HG03039 (cell line): ENCODE results near the gene CEP85.
"Not testable (repeated sequence)": the region's sequence is repeated elsewhere in the genome, so short reads cannot be mapped to it uniquely, and the experiment has no call there.

Experiments
- ATAC-seq: cut with Tn5 transposase; IDR thresholded peaks from one replicate; pipeline ENCODE4 v1.9.1; 2021; ENCODE audit warnings: mild to moderate bottlenecking, moderate library complexity; ENCODE audit not compliant: unreplicated experiment

The CEP85 gene

DNA sequence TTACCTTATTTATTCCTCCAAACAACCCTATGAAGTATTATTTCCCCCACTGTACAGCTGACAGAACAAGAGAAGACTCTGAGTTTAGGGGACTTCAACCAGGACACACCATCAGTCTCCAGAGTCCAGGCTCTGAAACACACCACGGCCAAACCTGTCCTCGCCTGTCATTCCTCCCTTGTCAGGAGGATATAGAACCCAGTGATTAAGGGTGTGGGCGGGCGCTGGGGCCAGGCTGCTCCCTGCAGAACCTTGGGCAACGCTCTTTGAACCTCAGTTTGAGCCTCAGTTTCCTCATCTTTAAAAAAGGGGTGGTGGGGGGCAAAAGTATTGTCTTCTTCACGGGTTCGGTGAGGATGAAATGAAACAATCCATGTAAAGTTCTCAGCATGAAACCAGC, 9.4 kb upstream of the CEP85 start:
- no peak for ATAC-seq

DNA sequence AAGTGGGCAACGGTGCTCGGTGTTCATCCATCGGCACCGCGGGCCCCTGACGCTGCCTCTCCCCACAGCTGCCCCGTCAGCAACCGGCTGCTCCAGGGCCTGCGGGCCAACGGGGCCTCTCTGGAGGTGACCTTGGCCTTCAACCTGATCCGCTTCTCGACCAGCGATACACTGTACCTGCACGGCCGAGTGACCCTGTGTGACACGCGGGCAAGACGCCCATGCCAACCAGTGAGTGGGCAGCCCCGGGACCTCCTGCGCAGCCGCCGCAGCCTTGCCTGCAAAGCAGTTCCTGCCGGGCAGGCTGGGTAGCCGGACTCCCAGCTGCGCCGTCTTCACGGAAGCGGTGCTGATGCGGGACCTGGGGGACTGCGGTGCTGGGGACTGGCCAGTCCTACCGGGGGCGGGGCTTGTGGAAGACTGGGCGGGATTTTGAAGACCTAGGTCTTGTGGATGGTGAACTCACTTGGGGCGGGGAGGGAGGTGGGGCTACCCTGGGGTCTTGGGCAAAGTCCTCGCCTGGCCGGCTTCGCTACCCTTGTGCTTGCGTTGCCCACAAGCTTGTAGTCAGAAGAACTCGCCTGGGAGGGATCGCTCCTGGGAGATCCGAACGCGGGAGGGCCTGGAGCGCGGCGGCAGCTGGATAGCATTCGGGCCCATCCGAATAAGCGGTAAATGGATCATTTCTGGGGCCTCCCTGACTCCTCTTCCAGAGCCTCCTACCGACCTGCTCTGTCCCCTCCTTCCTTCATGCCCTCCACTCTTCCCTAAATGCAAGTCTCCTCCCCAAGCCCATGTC, 8.8 kb upstream of the CEP85 start:
- no peak for ATAC-seq

DNA sequence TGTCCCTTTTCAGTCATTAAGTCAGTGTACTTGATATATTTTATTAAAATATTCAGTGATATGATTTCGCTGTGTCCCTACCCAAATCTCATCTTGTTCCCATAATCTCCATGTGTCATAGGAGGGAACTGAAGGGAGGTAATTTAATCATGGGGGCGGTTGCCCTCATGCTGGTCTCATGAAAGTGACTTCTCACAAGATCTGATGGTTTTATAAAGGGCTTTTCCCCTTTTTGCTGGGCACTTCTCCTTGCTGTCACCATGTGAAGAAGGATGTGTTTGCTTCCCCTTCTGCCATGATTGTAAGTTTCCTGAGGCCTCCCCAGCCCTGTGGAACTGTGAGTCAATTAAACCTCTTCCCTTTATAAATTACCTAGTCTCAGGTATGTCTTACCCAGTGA, 3.3 kb upstream of the CEP85 start:
- ATAC-seq = not testable (repeated sequence)

DNA sequence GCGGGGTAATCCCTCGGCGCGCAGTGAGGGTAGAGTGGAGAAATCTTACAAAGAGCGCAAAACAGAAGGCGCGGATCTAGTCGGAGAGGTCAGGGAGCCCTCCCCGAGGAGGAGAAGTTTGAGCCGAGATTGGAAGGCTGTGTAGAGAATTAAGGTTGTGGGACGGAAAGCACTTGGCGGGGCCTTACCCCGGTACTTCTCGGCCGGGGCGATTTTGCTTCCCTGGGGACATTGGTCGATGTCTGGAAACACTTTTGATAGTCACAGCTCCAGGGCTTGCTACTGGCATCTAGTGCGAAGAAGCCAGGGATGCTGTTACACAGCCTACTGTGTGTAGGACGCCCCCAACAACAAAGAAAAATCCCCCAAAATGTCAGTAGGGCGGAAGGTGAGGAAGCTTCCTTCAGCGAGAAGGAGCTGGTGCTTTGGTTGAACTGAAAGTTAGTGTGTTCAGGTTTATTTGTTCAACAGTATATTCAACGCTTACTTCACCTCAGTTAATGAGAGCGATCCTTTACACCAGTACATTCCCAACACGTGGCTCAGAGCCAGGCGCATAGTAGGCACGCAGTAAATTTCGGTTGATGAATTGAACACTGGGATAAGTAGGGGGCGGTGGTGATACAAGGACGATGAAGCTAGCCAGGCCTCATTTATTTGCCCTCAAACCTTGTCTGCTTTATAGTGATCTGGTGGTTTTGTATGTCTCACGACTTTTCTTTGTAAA, 807 bp downstream of the CEP85 start:
- ATAC-seq = peak; percentile 5

DNA sequence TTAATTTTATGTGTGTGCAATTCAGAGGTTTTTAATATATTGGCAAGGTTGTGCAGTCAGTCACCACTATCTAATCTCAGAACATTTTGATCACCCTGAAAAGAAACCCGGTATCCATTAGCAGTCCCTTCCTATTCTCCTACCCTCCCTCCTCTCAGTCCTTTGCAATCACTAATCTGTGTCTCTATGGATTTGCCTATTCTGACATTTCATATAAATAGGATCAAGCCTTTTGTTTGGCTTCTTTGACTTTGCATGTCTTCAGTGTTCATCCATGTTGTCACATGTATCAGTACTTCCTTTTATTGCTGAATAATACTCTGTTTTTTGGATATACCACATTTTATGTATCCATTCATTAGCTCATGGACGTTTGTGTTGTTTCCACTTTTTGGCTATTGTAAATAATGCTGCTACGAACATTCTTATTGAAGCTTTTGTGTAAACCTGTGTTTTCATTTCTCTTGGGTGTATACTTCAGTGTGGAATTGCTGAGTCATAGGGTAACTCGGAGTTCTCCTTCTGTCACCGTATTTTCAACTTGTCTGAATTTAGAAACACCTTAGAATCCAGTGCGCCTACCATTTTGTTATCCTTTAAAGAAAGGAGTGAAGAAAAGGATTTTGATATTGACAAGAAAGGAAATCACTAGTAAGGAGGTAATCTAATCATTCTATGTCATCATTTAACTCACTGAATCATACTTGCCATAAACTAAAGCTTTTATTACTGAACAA, 3.4 kb downstream of the CEP85 start:
- no peak for ATAC-seq

DNA sequence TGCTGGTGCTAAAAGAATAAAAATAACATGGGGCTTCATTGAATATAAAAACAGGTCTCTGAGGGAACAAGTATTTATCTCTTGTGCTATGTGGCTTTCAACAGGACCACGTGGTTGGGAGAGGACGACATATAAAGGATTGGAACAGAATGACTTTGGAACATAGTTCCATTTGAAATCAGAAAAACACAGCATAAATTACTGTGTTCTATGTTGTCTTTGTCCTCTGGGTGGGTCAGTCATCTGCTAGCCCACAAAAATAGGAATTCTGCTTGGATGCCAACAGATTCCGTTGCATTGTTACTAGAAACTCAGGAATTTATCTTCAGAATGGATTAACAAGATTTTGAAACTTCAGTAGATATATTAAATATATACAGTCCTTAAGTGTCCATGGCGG, 5.9 kb downstream of the CEP85 start:
- ATAC-seq = no peak

DNA sequence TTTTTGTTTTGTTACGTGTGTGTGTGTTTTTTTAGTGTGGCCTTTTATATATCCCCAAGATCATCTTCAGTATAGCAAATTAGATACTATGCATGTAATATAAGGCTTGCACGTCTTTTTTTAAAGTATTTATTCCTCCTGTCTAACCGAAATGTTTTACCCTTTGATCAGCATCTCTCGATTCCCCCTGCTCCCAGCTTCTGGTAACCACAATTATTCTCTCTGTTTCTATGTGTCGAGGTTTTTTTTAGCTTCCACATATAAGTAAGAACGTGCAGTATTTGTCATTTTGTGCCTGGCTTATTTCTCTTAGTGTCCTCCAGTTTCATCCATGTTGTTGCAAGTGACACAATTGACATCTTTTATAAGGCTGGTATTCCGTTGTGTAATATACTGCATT, 18.7 kb downstream of the CEP85 start:
- no peak for ATAC-seq

DNA sequence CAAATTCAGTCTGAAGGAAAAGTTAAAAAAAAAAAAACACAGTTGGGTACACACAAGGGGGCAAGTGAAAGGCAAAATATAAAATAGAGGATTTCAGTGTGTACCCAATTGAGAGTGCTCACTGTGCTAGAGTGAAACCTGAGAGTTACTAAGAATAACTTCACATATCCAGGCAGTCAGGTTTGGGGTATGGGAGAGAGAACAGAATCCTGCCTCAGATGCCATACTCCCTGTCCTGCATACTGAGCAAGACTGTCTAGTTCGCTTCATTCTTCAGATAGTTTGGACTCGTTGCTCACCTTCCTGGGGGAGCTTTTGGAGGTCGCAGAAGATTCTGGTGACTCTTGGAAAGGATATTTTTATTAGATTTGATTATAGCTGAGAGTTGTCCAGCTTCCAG, 20.4 kb downstream of the CEP85 start:
- no peak for ATAC-seq

DNA sequence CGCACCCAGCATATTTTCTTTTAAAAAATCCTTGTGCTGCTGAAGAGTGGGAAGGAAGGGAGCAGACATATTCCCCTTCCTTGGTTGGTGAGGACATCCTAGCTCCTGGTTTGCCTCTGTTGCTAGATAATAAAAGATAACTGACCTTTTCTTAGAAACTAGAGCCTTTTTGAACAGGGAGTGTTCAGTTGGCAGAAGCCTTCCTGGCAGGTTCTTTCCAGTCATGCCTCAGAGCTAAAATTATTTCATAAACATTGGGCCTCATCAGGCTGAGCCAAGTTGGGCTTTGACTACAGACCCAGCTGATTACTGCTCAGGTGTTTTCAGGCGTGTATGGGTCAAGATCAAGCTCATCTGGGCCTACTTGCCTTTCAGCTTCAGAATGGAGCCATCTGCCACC, 23.2 kb downstream of the CEP85 start:
- ATAC-seq = no peak

DNA sequence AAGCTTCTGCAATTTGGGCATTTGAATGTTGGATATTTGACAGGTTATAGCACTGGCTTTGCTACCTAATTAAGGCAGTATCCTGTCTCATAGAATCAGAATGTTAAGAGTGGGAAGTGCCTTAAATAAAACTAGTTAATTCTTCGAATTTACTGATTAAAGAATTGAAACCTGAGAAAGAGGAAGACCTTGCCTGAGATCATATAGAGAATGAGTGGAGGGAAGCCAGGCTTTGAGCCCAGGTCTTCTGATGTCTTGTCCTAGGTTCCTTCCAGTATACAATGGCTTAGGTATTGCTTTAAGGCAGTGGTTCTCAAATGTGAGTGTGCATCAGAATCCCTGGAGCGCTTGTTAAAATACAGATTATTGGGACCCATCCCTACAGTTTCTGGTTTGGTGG, 25.0 kb downstream of the CEP85 start:
- ATAC-seq = no peak

DNA sequence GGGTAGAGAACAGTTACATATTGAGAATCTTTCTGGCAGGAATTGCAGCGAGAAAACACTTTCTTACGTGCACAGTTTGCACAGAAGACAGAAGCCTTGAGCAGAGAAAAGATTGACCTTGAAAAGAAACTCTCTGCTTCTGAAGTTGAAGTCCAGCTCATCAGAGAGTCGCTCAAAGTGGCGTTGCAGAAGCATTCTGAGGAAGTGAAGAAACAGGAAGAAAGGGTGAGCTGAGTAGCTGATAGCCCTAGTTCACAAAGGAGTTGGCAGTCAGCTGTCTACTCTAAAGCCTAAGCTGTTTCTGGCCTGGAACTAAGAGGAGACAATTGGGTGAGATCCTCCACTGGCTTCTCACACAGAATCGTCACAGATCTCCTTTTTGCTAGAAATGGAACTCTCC, 25.6 kb downstream of the CEP85 start:
- no peak for ATAC-seq

DNA sequence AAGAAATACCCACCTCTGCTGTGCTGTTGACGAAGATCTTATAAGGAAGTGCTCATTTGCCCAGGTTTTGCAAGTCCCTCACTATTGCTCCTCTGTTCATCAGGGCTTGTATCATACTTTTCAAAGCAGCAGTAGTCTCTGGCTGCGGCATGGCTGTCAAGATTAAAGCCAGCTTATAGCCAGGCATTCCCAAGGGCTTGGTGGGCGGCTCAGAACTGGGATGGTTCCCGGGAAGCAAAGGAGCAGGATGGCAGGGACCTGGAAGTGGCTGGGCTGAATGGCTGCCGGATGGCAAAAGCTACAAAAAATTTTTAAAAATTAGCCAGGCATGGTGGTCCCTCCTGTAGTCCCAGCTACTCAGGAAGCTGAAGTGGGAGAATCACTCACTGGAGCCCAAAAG, 29.2 kb downstream of the CEP85 start:
- ATAC-seq = no peak

DNA sequence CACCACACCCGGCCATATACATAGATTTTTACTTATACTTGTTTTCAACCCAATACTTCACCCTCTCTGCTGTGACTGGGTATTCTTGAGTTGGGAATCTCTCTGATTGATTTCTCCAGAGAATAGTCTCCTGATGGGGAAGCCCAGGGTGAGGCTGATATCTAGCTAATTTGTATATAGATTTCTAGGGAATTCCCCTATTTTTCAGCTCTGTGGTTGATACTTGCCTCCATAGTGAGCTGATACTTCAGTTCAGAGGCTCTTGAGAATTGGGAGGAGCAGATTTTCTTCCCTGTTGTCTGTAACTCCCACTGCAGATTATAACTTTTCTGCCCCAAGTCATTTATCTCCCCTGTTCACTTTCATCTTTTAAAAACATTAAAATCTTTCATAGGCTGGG, 31.4 kb downstream of the CEP85 start:
- no peak for ATAC-seq

DNA sequence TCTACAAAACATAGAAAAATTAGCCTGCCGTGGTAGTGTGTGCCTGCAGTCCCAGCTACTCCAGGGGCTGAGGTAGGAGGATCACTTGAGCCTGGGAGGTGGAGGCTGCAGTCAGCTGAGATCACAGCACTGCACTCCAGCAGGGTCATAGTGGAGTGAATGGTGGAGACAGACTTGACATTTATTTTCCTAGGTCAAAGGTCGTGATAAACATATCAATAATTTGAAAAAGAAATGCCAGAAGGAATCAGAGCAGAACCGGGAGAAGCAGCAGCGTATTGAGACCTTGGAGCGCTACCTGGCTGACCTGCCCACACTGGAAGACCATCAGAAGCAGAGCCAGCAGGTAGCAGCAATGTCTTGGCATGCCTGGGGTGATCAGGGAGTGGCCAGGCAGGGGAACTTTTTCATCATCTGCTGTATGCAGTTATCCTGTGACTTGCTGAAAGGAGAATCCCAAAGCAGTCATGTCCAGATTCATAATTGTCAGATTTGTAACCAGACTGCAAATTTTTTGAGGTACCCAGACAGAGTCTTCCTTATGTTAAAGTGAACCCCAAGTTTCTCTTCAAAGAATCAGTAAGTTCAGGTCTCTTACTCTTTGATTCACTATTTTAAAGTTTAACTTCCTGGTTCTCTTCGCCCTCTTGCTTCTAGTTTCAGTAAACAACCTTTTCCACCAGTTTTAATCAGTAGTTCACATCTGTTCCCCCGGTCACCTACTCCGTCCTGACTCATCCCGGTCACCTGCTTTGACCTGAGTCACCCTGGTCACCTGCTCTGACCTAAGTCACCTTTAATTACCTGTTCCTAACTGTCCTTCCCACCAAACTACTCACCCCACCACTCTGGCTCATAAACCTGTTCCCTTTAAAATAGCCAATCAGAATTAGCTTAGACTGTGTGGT, 34.5 kb downstream of the CEP85 start:
- no peak for ATAC-seq

DNA sequence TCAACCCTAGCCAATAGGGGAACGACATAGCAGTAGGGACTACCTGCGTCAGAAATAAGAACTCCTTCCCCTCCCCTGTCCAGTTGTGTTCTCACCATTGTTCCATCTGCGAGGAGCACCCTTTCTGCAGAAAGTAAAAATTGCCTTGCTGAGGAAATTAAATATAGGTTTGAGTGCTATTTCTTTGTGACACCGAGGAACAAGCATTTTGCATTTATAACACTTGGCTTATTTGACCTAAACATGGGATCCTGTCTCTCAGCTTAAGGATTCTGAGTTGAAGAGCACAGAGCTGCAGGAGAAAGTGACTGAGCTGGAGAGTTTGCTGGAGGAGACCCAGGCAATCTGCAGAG, 35.2 kb downstream of the CEP85 start:
- no peak for ATAC-seq

DNA sequence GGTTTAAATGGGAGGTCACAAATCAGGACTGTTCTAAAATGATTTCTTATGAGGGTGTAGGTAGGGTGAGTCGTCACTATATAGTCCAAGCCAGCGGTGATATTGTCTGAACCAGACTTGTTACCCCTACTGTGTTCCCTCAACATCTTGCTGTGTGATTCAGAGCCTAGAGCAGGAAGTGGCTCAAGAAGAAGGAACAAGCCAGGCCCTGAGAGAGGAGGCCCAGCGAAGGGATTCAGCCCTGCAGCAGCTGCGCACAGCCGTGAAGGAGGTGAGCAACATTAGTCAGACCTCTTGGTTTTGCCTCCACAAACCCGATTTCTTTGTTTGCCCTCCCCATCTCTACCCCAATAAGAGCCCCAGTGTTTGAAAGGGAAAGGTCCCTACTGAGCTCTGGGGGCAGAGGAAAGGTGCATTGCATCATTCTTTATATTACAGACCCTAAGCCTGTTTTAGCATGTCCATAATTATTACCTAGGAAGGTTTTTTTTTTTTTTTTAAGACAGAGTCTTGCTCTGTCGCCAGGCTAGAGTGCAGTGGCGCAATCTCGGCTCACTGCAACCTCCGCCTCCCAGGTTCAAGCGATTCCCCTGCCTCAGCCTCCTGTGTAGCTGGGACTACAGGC, 40.9 kb downstream of the CEP85 start:
- no peak for ATAC-seq

DNA sequence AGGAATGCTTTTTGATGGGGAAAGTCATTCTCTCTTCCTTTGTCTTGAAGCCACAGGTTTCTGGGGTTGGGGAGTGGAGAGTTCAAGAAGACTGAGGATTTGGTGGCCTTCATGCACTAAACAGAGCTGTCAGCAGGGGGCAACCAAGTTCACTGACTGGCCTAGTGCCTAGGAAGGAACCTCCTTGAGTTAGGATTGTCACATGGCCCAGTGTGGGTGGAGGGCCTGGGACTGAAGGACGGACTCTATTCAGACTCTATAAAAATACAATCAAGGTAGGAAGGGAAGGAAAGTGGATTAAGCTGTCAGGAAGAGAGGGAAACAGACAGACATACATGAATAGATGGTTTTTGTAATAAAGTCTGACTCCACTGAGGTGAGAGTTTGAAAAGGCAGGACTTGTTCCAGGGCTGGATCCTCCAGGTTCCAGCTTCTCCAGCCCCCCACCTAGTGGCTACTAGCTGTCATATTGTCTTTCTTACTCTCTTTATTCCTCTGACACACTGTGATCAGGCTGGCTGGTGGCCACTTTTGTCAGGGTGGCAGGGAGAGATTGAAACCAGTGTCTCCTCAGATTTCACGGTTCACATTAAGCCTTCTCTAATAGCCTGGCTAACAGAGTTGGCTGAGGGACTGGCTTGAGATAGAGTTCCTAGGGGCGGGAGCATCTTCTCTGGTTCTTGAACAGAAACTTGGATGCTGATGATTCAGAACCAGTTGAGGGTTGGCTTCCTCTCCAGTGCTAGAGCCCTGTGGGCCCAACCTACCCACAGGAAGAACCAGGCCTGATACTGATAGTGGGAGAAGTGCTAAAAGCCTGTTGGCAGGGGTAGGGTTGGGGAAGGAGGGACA, 41.8 kb downstream of the CEP85 start:
- no peak for ATAC-seq

DNA sequence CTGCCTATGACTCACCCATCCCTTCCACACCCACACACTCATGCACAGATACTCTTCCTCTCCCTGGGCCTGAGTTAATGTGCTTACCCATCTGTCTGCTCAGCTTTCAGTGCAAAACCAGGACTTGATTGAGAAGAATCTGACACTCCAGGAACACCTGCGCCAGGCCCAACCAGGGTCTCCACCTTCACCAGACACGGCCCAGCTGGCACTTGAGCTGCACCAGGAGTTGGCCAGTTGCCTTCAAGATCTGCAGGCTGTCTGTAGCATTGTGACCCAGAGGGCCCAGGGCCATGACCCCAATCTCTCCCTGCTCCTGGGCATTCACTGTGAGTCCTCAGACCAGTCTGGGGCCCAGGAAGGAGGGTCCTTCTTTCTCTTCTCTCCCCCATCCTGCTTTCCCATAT, 42.4 kb downstream of the CEP85 start:
- ATAC-seq = no peak

DNA sequence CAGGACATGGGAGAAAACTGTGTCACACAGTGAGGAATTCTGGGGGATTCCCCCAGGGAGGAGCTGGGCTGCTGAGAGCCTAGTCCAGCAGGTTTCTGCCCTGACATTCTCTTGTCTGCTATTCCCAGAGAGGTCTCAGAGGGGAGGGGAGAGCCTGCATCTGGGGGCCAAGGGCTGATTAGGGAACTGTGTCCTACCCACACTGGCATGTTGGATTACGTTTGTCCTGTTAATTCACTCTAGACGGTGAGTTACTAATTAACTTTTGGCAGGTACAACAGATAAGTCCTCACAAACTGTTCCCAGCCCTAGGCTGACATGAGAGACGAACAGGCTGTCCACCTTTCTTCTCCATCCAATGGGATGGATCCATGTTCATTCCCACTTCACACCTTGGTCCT, 43.3 kb downstream of the CEP85 start:
- no peak for ATAC-seq

DNA sequence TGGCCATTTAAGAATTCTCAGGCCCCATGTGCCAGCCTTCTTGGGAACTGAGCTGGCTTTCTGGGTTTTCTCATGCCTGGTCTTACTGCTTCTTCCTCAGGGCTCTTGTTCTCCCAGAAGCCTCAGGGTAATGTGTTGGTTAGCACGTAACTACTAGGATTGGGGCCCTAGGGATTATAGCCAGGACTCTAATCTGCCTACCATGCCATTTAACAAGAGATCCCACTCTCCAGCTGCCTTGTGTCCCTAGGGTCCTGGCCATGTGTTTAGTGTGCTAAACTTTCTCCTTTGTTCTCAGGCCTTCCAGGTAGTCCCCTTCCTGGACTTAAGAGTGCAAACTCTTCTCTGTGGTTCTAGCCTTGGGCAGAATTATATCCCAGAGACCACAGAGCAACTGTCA, 43.7 kb downstream of the CEP85 start:
- ATAC-seq = no peak
